Heart right ventricle (tissue), 16 donors: Measurements from ENCODE around the gene KRTAP12-2. TPM values are rescaled to one million over a fixed set of nuclear protein-coding genes. Genes with fewer than 3 reads are reported as not detected.
"Not testable (repeated sequence)": the region's sequence is repeated elsewhere in the genome, so short reads cannot be mapped to it uniquely, and the experiment has no call there.

ENCODE experiments used
- ATAC-seq, 8 donors: fragments of 200-7000 bp; cut with Tn5 transposase; one replicate each; pipeline ENCODE4 v1.9.1; 2020; ENCODE audit warnings: mild to moderate bottlenecking in 8 of 8, moderate library complexity in 8 of 8, moderate number of reproducible peaks in 1 of 8
- DNase-seq, 2 donors: peaks; one replicate each; pipeline ENCODE4 v3.0.0-alpha.2; 2020
- H3K27ac ChIP-seq, 10 donors: fragments of 200-600 bp; sonication (generic) in 2 of 10; one replicate each; pipeline versions ENCODE4 v1.5.0 to v1.8.0; 2020 to 2022; ENCODE audit warnings: mild to moderate bottlenecking in 3 of 10
- H3K27me3 ChIP-seq, 7 donors: fragments of 200-600 bp; one replicate each; pipeline ENCODE4 v1.8.0; 2021 to 2022; ENCODE audit warnings: mild to moderate bottlenecking in 2 of 7
- H3K36me3 ChIP-seq, 9 donors: fragments of 200-600 bp; sonication (generic) in 1 of 9; one replicate each; pipeline versions ENCODE4 v1.5.0 to v1.8.0; 2020 to 2022; ENCODE audit warnings: mild to moderate bottlenecking in 2 of 9
- H3K4me1 ChIP-seq, 9 donors: fragments of 200-600 bp; sonication (generic) in 1 of 9; one replicate each; pipeline versions ENCODE4 v1.5.0 to v1.8.0; 2020 to 2022; ENCODE audit warnings: mild to moderate bottlenecking in 4 of 9
- H3K4me3 ChIP-seq, 10 donors: fragments of 200-600 bp; sonication (generic) in 2 of 10; one replicate each; pipeline versions ENCODE4 v1.5.0 to v1.8.0; 2020 to 2022; ENCODE audit warnings: mild to moderate bottlenecking in 7 of 10, moderate library complexity in 2 of 10
- H3K9me3 ChIP-seq, 11 donors: fragments of 200-600 bp in 10 of 11; sonication (generic) in 2 of 11; one replicate each; pipeline versions ENCODE4 v1.5.0 to v1.8.0; 2013 to 2022; ENCODE audit warnings: mild to moderate bottlenecking in 2 of 11, control low read depth in 1 of 11, moderate library complexity in 1 of 11
- CTCF ChIP-seq, 9 donors: fragments of 200-600 bp; sonication (generic) in 2 of 9; IDR thresholded peaks; one replicate each; pipeline versions ENCODE4 v1.5.0 to v1.8.0; 2021 to 2022; ENCODE audit warnings: antibody characterized with exemption in 9 of 9, mild to moderate bottlenecking in 5 of 9, moderate library complexity in 1 of 9
- WGBS, 2 donors: extraction: QIAGEN DNeasy Blood & Tissue Kit; methylation state at CpG; one replicate each; pipeline ENCODE4 v1.1.7; 2013; ENCODE audit warnings: inconsistent platforms in 1 of 2; 5-methylcytosine and 5-hydroxymethylcytosine counted together
- intact Hi-C, 10 donors: fragments of 100-400 bp; cut with DNase I; formaldehyde crosslinking; loops; one replicate each; pipeline versions ENCODE4 v1.11.1 to v1.14.2; 2022
- polyA plus RNA-seq, 2 donors: library from polyadenylated mRNA; stranded (reverse); fragments of 200-250 nt; gene quantifications; one replicate each; pipeline ENCODE4 v1.2.3, GENCODE V29; 2013
- total RNA-seq, 10 donors: library from RNA; stranded (reverse); fragmentation: NEBNext Ultra II Directional in 3 of 10; extraction: Animal tissue kit (Norgen Biotek cat#: 25700) in 3 of 10; gene quantifications; one replicate each; pipeline versions ENCODE4 v1.2.1 to v1.2.4, GENCODE V29; 2021 to 2023
- donor health status: Arrhythmogenic right ventricular cardiomyopathy.
- donor health status: ischemic (EF 13 %, LVEDD 7.1; RV severe dilation, severe dysfunction).
- donor health status: healthy with polysubstance abuse.
- donor health status: DM: no; HTN: yes; CAD: no.
- donor health status: DM: no; HTN: no; CAD: no.
- donor health status: ischemic (EF 25% LVEDD 6.9; RV normal size, moderate dysfunction).
- donor health status: ischemic (EF 25% LVEDD 5.7; RV mildly dilated, moderate dysfunction).
- donor health status: healthy.
- donor health status: DM: yes; HTN: yes; CAD: no.
- donor health status: Ischemic cardiomyopathy.
- donor health status: ischemic (EF 35%, LVEDD 5.7; RV mildly dilated, moderate dysfunction).
- donor health status: nonischemic (EF 11% LVEDD 7.7; RV severe dilation, severe dysfunction).
- donor health status: DM: yes; HTN: yes; CAD: no.
- donor health status: PGD.
- donor health status: ischemic (EF 29% LVEDD 5.4; RV normal size, mild dysfunction).
- donor health status: nonischemic (EF 23%, LVEDD 6.1; RV moderate dilation, normal function).

KRTAP12-2 gene
- total and polyA plus RNA-seq, 12 donors = not detected

GRCh38 chr21:44664691-44665090 is 2.0 kb downstream of the KRTAP12-2 start:
- TF ChIP-seq CTCF (IDR thresholded peaks at IDR 0.05) = no peak

GRCh38 chr21:44661567-44661966 is 5.2 kb downstream of the KRTAP12-2 start:
- Histone ChIP-seq H3K27me3 (peaks cover 0 to 28% (median 0%) of the 10 kb centered on the region in 7 donors), H3K9me3 (peaks cover 0 to 19% (median 2%) of the 10 kb centered on the region in 11 donors)
- intact Hi-C loops, H3K27ac ChIP-seq, DNase-seq, ATAC-seq, H3K4me1 ChIP-seq, H3K4me3 ChIP-seq, H3K36me3 ChIP-seq: not testable (repeated sequence)
- WGBS, 2 donors = 26 to 51% methylated on average over 7 of the region's 7 CpGs

More at GRCh38 chr21:44664691-44665090, 2.0 kb downstream of the KRTAP12-2 start:
- Histone ChIP-seq H3K9me3 (peaks cover 0 to 19% (median 0%) of the 10 kb centered on the region in 11 donors), H3K27ac (no peak overlapping the region), H3K36me3 (no peaks in the 10 kb centered on the region), H3K27me3 (peaks cover 0 to 6% (median 0%) of the 10 kb centered on the region in 7 donors), H3K4me3 (no peak overlapping the region), H3K4me1 (no peaks in the 10 kb centered on the region)
- WGBS, 2 donors = 85 to 88% methylated on average over 5 of the region's 5 CpGs
- ATAC-seq (no peak), DNase-seq (no peak)
- intact Hi-C loops = loop anchor here in 1 of 10 donors (2.0 kb wide), 1 partner anchor 20 kb away; no protein-coding TSS in a partner anchor

- Histone ChIP-seq H3K4me1 (no peaks in the 10 kb centered on the region), H3K27ac (peak overlapping the region in 1 of 10 donors; percentile 76), H3K36me3 (no peaks in the 10 kb centered on the region), H3K4me3 (no peak overlapping the region), H3K27me3 (peaks cover 0 to 28% (median 0%) of the 10 kb centered on the region in 7 donors), H3K9me3 (peaks cover 0 to 28% (median 4%) of the 10 kb centered on the region in 11 donors)
- 55 to 59% methylated on average over 11 of the region's 11 CpGs for WGBS, 2 donors
- TF ChIP-seq CTCF (IDR thresholded peaks at IDR 0.05) = no peak
- intact Hi-C loops = no loop called here
- DNase-seq (no peak), ATAC-seq (no peak)
Measured at GRCh38 chr21:44658913-44659595, 7.7 kb downstream of the KRTAP12-2 start.

- Histone ChIP-seq H3K27me3 (peaks cover 0 to 32% (median 0%) of the 10 kb centered on the region in 7 donors), H3K9me3 (peaks cover 0 to 23% (median 4%) of the 10 kb centered on the region in 11 donors), H3K4me3 (no peak overlapping the region), H3K36me3 (no peaks in the 10 kb centered on the region), H3K27ac (peak overlapping the region in 1 of 10 donors; percentile 76), H3K4me1 (no peaks in the 10 kb centered on the region)
- 83 to 84% methylated on average over 5 of the region's 5 CpGs for WGBS, 2 donors
- no peak for ATAC-seq
- TF ChIP-seq CTCF (IDR thresholded peaks at IDR 0.05) = no peak
- intact Hi-C loops = no loop called here
- no peak for DNase-seq
Measured at GRCh38 chr21:44658541-44658910, 8.2 kb downstream of the KRTAP12-2 start.
